HUES64 (cell line): Measurements from ENCODE around the gene TFAP2C.

Source experiments
- H3K27ac ChIP-seq: 2 replicates; pipeline ENCODE4 v1.7.0; 2013; ENCODE audit warnings: low read depth, low read length, inconsistent platforms
- H3K27me3 ChIP-seq: 2 replicates; pipeline ENCODE4 v1.6.1; 2013; ENCODE audit warnings: mild to moderate bottlenecking, low read length; ENCODE audit not compliant: insufficient read depth
- H3K36me3 ChIP-seq: 2 replicates; pipeline ENCODE4 v1.6.1; 2013; ENCODE audit warnings: mild to moderate bottlenecking, low read length; ENCODE audit not compliant: insufficient read depth
- H3K4me1 ChIP-seq: 2 replicates; pipeline ENCODE4 v1.6.1; 2013; ENCODE audit warnings: mild to moderate bottlenecking, low read length, moderate library complexity; ENCODE audit not compliant: insufficient read depth
- H3K4me3 ChIP-seq: 2 replicates; pipeline ENCODE4 v1.5.1; 2013; ENCODE audit warnings: mild to moderate bottlenecking, low read length, moderate library complexity
- H3K9ac ChIP-seq: 2 replicates; pipeline ENCODE4 v1.6.1; 2013; ENCODE audit warnings: mild to moderate bottlenecking, low read depth, low read length
- H3K9me3 ChIP-seq: 2 replicates; pipeline ENCODE4 v1.6.1; 2013; ENCODE audit warnings: low read depth, low read length; ENCODE audit not compliant: insufficient read depth
- WGBS: fragments of 150-250, 120-280 bp; methylation state at CpG from one replicate; pipeline ENCODE4 v1.1.7; 2013; ENCODE audit warnings: missing lambda C conversion rate; 5-methylcytosine and 5-hydroxymethylcytosine counted together

TFAP2C gene

DNA sequence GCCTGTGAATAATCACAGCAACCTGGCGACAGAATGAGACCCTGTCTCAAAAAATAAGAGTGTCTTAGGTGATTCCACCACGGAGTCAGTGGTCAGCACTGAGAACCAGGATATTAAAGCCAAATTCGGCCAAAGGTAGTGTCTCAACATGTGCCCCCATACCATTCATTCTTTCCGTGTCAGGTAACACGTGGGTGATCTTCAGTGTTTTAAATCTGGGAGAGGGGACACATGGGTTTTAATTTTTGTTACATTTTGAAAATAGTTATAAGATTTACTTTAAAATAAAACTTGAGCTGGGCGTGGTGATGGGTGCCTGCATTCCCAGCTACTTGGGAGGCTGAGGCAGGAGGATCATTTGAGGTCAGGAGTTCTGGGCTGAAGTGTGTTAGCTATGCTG lies 59.0 kb downstream of the TFAP2C start:
- Histone ChIP-seq H3K36me3 (no peaks in the 10 kb centered on the region), H3K4me3 (no peak overlapping the region), H3K4me1 (peaks cover 19% of the 10 kb centered on the region), H3K9ac (no peak overlapping the region), H3K9me3 (no peaks in the 10 kb centered on the region), H3K27ac (no peak overlapping the region), H3K27me3 (no peaks in the 10 kb centered on the region)
- 94% methylated on average over 5 of the region's 6 CpGs for WGBS
